Keratinocyte (primary cell): Measurements from ENCODE around the gene SIPA1L3. TPM values are rescaled to one million over a fixed set of nuclear protein-coding genes. Genes with fewer than 3 reads are reported as not detected.

Experiments
- DNase-seq: peaks from one replicate; pipeline ENCODE4 v3.0.0-alpha.2; 2011; ENCODE audit warnings: low read depth, missing footprints, low spot score
- FAIRE-seq: peaks from 2 replicates; lab custom pipeline; 2011; peaks lifted over from hg19 to GRCh38; lab: Jason Lieb, UNC
- H2AFZ ChIP-seq: 2 replicates; pipeline ENCODE4 v1.6.0; 2012; ENCODE audit warnings: low read length, control low read depth, inconsistent platforms; ENCODE audit not compliant: control insufficient read depth
- H3K27ac ChIP-seq: 2 replicates; pipeline ENCODE4 v1.5.1; 2011; ENCODE audit warnings: low read length; ENCODE audit not compliant: control insufficient read depth, insufficient read depth
- H3K27me3 ChIP-seq: 3 replicates; pipeline ENCODE4 v1.6.0; 2011; ENCODE audit warnings: low read length; ENCODE audit not compliant: control insufficient read depth, insufficient read depth; ENCODE audit errors: extremely low read depth
- H3K36me3 ChIP-seq, 2 experiments: 2 replicates in 1 of 2; 3 replicates in 1 of 2; pipeline ENCODE4 v1.5.1; 2011; ENCODE audit warnings: low read length in 2 of 2, mild to moderate bottlenecking in 1 of 2; ENCODE audit not compliant: control insufficient read depth in 2 of 2, insufficient read depth in 2 of 2; ENCODE audit errors: extremely low read depth in 1 of 2
- H3K4me1 ChIP-seq: 3 replicates; pipeline ENCODE4 v1.5.1; 2011; ENCODE audit warnings: low read length; ENCODE audit not compliant: control insufficient read depth, insufficient read depth; ENCODE audit errors: extremely low read depth
- H3K4me2 ChIP-seq: 3 replicates; pipeline ENCODE4 v1.6.0; 2011; ENCODE audit warnings: low read depth, low read length; ENCODE audit not compliant: control insufficient read depth, insufficient read depth; ENCODE audit errors: extremely low read depth
- H3K4me3 ChIP-seq, 3 experiments: fragments of 200-600 bp in 1 of 3; sonication (generic) in 1 of 3; 2 replicates in 2 of 3; 3 replicates in 1 of 3; pipeline ENCODE4 v1.5.1; 2011 to 2016; ENCODE audit warnings: low read length in 3 of 3, mild to moderate bottlenecking in 3 of 3, control low read depth in 2 of 3, inconsistent platforms in 1 of 3, low read depth in 1 of 3, mixed read lengths in 1 of 3, mixed run types in 1 of 3, moderate library complexity in 1 of 3; ENCODE audit not compliant: control insufficient read depth in 2 of 3, insufficient read depth in 2 of 3; ENCODE audit errors: extremely low read depth in 1 of 3
- H3K79me2 ChIP-seq: 2 replicates; pipeline ENCODE4 v1.6.0; 2012; ENCODE audit warnings: low read length; ENCODE audit not compliant: control insufficient read depth, insufficient read depth
- H3K9ac ChIP-seq: 3 replicates; pipeline ENCODE4 v1.6.0; 2011; ENCODE audit warnings: low read length; ENCODE audit not compliant: control insufficient read depth, insufficient read depth; ENCODE audit errors: extremely low read depth
- H3K9me1 ChIP-seq: 3 replicates; pipeline ENCODE4 v1.6.0; 2011; ENCODE audit warnings: low read length; ENCODE audit not compliant: control insufficient read depth, insufficient read depth; ENCODE audit errors: extremely low read depth
- H3K9me3 ChIP-seq: 2 replicates; pipeline ENCODE4 v1.5.1; 2012; ENCODE audit warnings: low read depth, low read length; ENCODE audit not compliant: control insufficient read depth
- H4K20me1 ChIP-seq: 3 replicates; pipeline ENCODE4 v1.6.0; 2011; ENCODE audit warnings: low read length; ENCODE audit not compliant: control insufficient read depth, insufficient read depth; ENCODE audit errors: extremely low read depth
- CTCF ChIP-seq, 3 experiments: IDR thresholded peaks in 1 of 3; conservative IDR thresholded peaks in 1 of 3; optimal IDR thresholded peaks in 1 of 3; 2 replicates in 2 of 3; 3 replicates in 1 of 3; pipeline versions ENCODE3 to v1.5.1; 2011; ENCODE audit warnings: low read length in 3 of 3, mild to moderate bottlenecking in 3 of 3, moderate library complexity in 2 of 3, control low read depth in 1 of 3, inconsistent platforms in 1 of 3; ENCODE audit not compliant: insufficient read depth in 2 of 3; ENCODE audit errors: extremely low read depth in 1 of 3
- EZH2 ChIP-seq: IDR thresholded peaks from one replicate; pipeline ENCODE4 v1.6.1; 2012; ENCODE audit warnings: inconsistent platforms, mild to moderate bottlenecking, low read length, moderate library complexity
- dilution Hi-C: fragments of 300-500 bp; cut with MboI; formaldehyde crosslinking; loops from one replicate; pipeline ENCODE4 v1.7.0; 2020; ENCODE audit warnings: low sequenced_read_pairs; ENCODE audit not compliant: extremely low pct_ligation_motif_present
- polyA plus RNA-seq, 5 experiments: library from polyadenylated mRNA; depleted of rRNA in 3 of 5; stranded (reverse) in 3 of 5; stranded (forward) in 1 of 5; unstranded in 1 of 5; fragments of >200 nt; gene quantifications; 1 replicate in 1 of 5; 2 replicates in 3 of 5; 3 replicates in 1 of 5; pipeline versions ENCODE4 v1.2.1 to v1.2.3, GENCODE V29; 2011 to 2012; ENCODE audit warnings: missing spikeins in 2 of 5, low read depth in 1 of 5, low replicate concordance in 1 of 5

SIPA1L3 gene
- polyA plus RNA-seq, 1 donor (not counting 4 experiments of a cell fraction or from before 2014, with no cell fraction given), result 8.0 TPM

- peaks cover 4% of the 10 kb centered on the region for H3K79me2 ChIP-seq
- dilution Hi-C loops, result no loop called here
Observed at GRCh38 chr19:37994823-37995130, 87.8 kb downstream of the SIPA1L3 start.

GRCh38 chr19:37995346-37995745 lies 88.3 kb downstream of the SIPA1L3 start:
- H4K20me1 ChIP-seq, result no peaks in the 10 kb centered on the region
- no peak overlapping the region for H3K4me3 ChIP-seq
- no peak for DNase-seq
- H3K79me2 ChIP-seq, result peaks cover 4% of the 10 kb centered on the region
- no peaks in the 10 kb centered on the region for H3K36me3 ChIP-seq
- dilution Hi-C loops, result no loop called here
- H3K27ac ChIP-seq, result no peak overlapping the region
- no peak overlapping the region for H3K9ac ChIP-seq
- FAIRE-seq, result no peak
- TF ChIP-seq EZH2, result no peak
- TF ChIP-seq CTCF (optimal IDR thresholded peaks at IDR 0.05 in 1 of 3, IDR thresholded peaks at IDR 0.05 in 1 of 3, conservative IDR thresholded peaks at IDR 0.05 in 1 of 3; ENCODE audit: extremely low read depth in 1 of 3, insufficient read depth in 2 of 3, low read length in 3 of 3), result no peak
- H3K9me3 ChIP-seq, result no peaks in the 10 kb centered on the region
- peaks cover 37% of the 10 kb centered on the region for H3K4me1 ChIP-seq
- H3K4me2 ChIP-seq, result no peak overlapping the region
- no peak overlapping the region for H2AFZ ChIP-seq
- peaks cover 6% of the 10 kb centered on the region for H3K9me1 ChIP-seq
- no peaks in the 10 kb centered on the region for H3K27me3 ChIP-seq

More at GRCh38 chr19:37994823-37995130, 87.8 kb downstream of the SIPA1L3 start:
- Histone ChIP-seq H3K9me3 (no peaks in the 10 kb centered on the region), H2AFZ (no peak overlapping the region), H3K36me3 (no peaks in the 10 kb centered on the region), H3K4me3 (no peak overlapping the region), H3K4me1 (peaks cover 43% of the 10 kb centered on the region), H3K9me1 (peaks cover 6% of the 10 kb centered on the region), H3K27me3 (no peaks in the 10 kb centered on the region), H4K20me1 (no peaks in the 10 kb centered on the region), H3K9ac (no peak overlapping the region), H3K4me2 (no peak overlapping the region), H3K27ac (no peak overlapping the region)
- TF ChIP-seq EZH2 (no peak), CTCF (optimal IDR thresholded peaks at IDR 0.05 in 1 of 3, IDR thresholded peaks at IDR 0.05 in 1 of 3, conservative IDR thresholded peaks at IDR 0.05 in 1 of 3; ENCODE audit: extremely low read depth in 1 of 3, insufficient read depth in 2 of 3, low read length in 3 of 3) (no peak)
- DNase-seq, result no peak
- FAIRE-seq, result no peak
